GM15510 (cell line): ENCODE results near the gene ASRGL1.

ENCODE experiments used
- POLR2A ChIP-seq: IDR thresholded peaks from 3 replicates; pipeline ENCODE4 v1.6.1; 2011; ENCODE audit warnings: borderline replicate concordance; ENCODE audit not compliant: insufficient read length; ENCODE audit errors: extremely low read depth

Gene ASRGL1

GRCh38 chr11:62352355-62353336 lies 15.4 kb downstream of the ASRGL1 start:
- no peak for TF ChIP-seq POLR2A

DNA sequence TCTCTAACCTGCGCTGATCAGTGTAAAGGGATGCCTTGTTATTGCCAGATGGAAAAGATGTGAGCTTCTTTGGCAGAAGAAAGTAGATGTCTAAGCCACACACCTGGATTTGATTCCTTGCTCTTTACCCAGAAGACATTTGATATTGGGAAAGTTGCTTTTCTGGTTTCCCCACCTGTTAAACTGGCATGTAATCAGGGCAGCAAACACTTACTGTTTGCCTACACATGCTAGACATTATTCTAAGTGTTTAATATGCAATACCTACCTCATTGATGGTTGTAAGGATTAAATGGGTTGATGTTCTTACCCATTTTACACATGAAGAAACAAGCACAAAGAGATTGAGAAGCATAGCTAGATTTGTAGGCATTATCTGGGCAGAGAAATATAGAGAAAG lies 16.6 kb downstream of the ASRGL1 start:
- no peak for TF ChIP-seq POLR2A

- TF ChIP-seq POLR2A: no peak
Measured at GRCh38 chr11:62358273-62358672, 21.0 kb downstream of the ASRGL1 start.

GRCh38 chr11:62359475-62359874 lies 22.2 kb downstream of the ASRGL1 start:
- TF ChIP-seq POLR2A: no peak

GRCh38 chr11:62360685-62361084 lies 23.4 kb downstream of the ASRGL1 start:
- TF ChIP-seq POLR2A: no peak

DNA sequence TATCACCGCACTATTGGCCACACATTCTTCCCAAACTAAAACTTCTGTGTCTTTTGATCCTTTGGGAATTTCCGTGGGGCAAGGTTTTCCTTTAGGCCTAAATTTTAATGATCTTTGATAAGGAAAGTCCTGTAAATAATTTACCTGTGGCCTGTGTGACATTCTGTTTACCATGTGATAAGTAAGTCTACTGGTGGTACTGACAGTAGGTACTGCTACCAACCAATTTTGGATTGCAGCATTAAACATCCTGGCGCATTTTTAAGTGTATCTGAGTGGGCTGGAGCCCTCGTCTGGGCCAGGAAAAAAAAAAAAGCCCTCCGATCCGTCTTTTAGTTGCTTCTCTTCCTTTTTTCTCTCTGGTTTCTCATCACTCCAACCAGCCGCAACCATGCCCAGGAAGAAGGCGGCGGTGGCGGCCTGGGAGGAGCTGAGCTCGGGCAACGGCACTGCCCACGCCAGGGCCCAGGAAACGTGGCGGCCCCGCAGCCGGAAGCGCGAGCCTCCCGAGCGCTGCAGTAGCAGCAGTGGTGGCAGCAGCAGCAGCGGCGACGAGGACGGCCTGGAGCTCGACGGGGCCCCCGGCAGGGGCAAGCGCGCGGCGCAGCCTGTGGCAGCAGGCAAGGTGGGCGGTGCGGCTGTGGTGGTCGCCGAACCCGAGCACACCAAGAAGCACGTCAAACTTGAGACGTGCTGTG lies 33.6 kb downstream of the ASRGL1 start:
- TF ChIP-seq POLR2A: peak; percentile 24

- no peak for TF ChIP-seq POLR2A
Measured at GRCh38 chr11:62372871-62373270, 35.6 kb downstream of the ASRGL1 start.

DNA sequence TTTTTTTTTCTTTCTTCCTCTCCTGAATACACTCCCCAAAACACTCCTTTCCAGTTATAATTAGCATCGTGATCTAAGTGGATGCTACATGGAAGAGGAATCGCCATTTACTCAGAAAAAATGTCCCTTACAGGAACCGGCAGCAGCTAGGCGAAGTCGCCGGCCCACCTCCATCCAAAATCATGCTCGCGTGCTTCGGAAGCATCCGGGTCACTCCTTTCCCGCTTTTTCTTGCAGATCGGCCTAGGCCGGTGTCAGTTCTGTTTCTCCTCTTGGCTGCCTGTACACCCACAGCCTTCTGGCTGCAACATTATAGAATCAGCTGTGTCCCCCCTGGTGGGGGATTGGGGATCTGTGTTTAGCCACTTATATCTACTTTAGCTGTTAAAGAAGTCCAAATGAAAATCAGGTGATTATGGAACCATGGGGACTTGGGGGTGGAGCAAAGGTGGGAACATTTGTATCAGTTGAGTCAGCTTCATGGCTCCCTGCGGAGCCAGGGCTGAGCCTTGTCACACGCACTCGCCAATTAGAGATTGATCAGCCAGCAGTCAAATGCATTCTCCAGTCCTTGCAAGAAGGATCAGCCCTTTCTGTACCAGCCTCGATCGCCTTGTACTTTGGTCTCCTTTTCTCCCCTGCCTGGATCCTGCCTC lies 36.3 kb downstream of the ASRGL1 start:
- no peak for TF ChIP-seq POLR2A

- no peak for TF ChIP-seq POLR2A
Measured at GRCh38 chr11:62374801-62375200, 37.6 kb downstream of the ASRGL1 start.

DNA sequence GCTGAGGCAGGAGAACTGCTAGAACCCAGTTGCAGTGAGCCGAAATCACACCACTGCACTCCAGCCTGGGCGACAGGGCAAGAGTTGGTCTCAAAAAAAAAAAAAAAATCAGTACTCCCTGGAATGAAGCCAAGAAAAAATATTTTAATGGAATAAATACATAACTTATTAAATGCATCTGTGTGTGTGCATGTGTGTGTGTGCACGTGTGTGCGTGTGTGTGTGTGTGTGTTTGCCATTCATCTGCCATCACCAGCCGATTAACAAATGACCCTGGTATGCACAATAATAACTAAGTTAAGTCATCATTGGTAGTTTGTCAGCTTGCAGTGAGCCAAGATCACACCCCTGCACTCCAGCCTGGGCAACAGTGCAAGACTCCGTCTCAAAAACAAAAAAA lies 46.6 kb downstream of the ASRGL1 start:
- TF ChIP-seq POLR2A: no peak

DNA sequence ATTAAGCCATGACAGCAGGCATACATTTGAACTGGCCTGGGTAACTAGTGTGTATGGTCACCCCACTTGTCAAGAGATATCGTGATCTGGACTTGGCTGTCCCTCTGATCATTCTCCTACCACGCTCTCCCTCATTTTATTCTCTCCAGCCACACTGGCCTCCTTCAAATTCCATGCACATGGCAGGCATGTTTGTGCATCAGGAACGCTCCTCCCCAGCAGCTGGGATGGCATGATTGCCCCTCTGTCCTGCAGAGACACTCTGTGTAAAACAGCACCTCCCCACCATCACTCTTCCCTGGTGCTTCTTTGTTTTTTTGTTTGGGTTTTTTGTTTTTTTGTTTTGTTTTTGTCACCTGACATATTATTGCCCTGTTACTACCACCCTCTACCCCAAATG lies 50.1 kb downstream of the ASRGL1 start:
- TF ChIP-seq POLR2A: no peak

- TF ChIP-seq POLR2A: no peak
Measured at GRCh38 chr11:62388999-62389398, 51.8 kb downstream of the ASRGL1 start.

DNA sequence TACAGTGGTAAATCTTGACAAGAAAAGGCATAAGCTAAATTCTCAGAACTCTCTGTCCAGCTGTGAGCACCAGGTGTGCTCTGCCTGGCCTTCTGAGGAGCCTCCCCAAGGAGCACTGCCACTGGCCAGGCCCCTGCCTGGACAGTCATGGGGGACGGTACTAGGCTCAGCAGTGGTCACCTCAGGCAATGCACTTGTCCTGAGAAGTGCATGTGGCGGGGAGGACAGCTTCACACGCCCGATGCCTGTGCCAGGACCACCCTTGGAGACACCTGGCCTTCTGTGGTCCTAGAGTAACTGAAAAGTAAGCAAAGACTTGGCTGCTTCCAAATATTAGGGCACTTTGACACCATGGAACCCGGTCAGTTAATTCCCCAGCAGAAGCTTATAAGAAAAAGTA lies 53.0 kb downstream of the ASRGL1 start:
- TF ChIP-seq POLR2A: no peak

DNA sequence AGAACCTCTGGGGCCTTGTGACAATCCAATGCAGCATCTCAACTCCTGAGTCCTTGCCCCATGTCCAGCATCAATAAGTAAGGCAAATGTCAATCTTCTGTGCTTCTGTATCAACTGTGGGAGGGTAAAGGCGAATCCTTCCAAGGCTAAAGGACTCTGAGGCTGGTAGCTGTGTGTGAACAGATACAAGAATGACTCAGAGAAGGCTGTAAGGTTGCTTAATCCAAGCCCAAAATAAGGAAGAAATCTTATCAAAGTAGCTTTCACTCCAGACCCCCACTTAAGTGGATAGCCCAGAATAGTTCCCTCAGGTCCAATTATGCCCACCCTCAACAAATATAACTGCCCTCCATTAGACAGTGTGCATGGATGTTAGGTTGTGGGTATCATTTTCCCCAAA lies 53.5 kb downstream of the ASRGL1 start:
- TF ChIP-seq POLR2A: no peak
